NCI-H345 (cell line): Measurements from ENCODE around the gene GOLGA6B.
"Not testable (repeated sequence)": the region's sequence is repeated elsewhere in the genome, so short reads cannot be mapped to it uniquely, and the experiment has no call there.

ENCODE experiments used
- DNase-seq: peaks from one replicate; lab custom pipeline; 2025; lab: John Stamatoyannopoulos, UW

GOLGA6B gene, protein sequence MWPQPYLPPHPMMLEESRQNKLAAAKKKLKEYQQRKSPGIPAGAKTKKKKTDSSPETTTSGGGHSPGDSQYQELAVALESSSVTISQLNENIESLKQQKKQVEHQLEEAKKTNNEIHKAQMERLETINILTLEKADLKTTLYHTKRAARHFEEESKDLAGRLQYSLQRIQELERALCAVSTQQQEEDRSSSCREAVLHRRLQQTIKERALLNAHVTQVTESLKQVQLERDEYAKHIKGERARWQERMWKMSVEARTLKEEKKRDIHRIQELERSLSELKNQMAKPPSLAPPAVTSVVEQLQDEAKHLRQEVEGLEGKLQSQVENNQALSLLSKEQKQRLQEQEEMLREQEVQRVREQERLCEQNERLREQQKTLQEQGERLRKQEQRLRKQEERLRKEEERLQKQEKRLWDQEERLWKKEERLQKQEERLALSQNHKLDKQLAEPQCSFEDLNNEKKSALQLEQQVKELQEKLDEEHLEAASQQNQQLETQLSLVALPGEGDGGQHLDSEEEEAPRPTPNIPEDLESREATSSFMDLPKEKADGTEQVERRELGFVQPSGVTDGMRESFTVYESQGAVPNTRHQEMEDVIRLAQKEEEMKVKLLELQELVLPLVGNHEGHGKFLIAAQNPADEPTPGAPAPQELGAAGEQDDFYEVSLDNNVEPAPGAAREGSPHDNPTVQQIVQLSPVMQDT

DNA sequence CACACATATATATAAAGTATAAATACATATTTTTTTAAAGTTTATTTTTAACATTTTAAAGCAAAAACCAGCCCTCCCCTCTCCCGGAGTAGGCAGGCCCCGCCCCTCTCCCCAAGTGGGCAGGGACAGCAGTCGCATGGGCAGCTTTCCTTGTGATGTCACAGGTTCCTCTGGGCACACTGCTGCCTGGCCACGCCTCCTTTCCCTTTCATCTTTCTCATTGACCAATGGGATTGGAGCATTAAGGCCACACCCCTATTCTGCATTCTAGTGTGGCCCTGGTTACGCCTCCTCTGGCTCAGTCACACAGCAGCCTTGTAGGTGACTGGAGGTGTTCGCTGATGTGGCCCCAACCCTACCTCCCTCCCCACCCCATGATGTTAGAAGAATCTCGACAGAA lies at the start of gene GOLGA6B:
GOLGA6B (plus strand) TSS at position 301 of the 400 bp plus-strand sequence; CDS start at position 342, 41 bp downstream.
- DNase-seq = not testable (repeated sequence)

DNA sequence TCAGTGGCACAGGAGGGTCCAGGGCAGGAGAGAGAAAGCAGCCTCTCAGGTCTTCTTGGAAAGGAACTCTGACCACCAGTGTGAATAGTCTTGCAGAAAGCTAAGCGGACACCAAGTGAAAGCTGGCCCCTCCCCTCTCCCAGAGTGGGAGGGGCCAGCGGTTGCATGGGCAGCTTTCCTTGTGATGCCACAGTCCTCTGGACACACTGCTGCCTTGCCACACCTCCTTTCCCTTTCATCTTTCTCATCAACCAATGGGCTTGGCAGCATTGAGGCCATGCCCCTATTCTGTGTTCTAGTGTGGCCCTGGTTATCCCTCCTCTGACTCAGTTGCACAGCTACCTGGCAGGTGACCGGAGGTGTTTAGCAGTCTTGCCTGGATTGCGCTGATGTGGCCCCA lies 49.7 kb upstream of the GOLGA6B start:
- DNase-seq = no peak

- DNase-seq = not testable (repeated sequence)
Observed at GRCh38 chr15:72608084-72608483, 46.4 kb upstream of the GOLGA6B start.

DNA sequence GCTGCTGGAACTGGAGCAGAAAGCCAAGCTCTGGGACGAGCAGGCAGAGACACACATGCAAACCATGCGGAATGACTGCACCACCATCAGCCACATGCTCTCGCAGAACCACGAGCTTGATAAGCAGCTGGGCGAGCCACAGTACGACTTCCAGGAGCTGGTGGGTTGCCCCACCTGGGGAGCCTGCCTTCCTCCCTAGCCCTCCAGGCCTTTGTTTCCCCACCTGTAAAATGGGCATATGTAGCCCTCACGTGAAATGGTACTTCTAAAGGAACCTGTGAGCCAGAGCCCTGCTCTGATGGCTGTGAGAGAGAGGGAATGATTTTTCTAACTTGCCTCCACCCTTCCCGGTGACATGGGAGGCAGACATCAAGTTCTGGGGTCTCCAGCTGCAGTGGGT lies 44.6 kb upstream of the GOLGA6B start:
- no peak for DNase-seq

DNA sequence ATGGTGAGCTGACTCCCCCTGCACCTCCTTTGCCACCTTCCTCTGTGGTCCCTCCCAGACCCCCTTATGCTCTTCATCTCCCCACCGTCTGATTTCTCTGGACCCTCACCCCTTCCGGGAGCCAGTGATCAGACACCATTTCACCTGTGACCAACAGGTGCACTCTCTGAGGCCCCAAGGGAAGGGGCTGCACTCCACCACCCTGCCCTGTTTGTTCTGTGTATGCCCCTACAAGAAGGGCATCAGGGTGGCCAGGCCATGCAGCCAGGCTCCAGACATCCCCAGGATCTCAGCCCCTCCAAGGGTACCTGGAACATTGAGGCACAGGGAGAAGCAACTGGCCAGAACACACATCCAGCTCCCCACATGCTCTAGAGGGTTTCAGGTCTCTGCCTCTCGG lies 42.2 kb upstream of the GOLGA6B start:
- DNase-seq = not testable (repeated sequence)

- peak; percentile 12 for DNase-seq
Observed at GRCh38 chr15:72614810-72615532, 39.5 kb upstream of the GOLGA6B start.

GRCh38 chr15:72615533-72616233 lies 38.8 kb upstream of the GOLGA6B start:
- peak; percentile 49 for DNase-seq

GRCh38 chr15:72616491-72617210 lies 37.8 kb upstream of the GOLGA6B start:
- DNase-seq = no peak

DNA sequence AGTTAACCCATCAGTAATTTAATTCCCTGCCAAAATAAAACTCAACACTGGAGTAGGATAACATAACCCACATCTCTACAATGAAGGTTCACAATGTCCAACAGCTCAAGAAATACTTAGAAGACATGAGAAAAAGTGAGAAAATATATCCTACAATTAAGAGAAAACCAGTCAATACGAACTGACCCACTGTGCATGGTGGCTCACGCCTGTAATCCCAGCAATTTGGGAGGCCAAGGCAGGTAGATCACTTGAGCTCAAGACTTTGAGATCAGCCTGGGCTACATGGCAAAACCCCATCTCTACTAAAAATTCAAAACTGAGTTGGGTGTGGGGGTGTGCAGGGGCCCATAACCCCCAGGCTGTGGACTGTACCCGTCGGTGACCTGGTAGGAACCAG lies 30.6 kb upstream of the GOLGA6B start:
- not testable (repeated sequence) for DNase-seq

GRCh38 chr15:72626153-72626552 lies 28.3 kb upstream of the GOLGA6B start:
- DNase-seq = not testable (repeated sequence)

GRCh38 chr15:72628249-72629067 lies 26.0 kb upstream of the GOLGA6B start:
- DNase-seq = not testable (repeated sequence)

GRCh38 chr15:72629068-72629570 lies 25.4 kb upstream of the GOLGA6B start:
- not testable (repeated sequence) for DNase-seq

- DNase-seq = not testable (repeated sequence)
Observed at GRCh38 chr15:72636519-72637282, 17.8 kb upstream of the GOLGA6B start.

GRCh38 chr15:72639759-72640483 lies 14.6 kb upstream of the GOLGA6B start:
- DNase-seq = not testable (repeated sequence)

- DNase-seq = not testable (repeated sequence)
Observed at GRCh38 chr15:72642271-72642670, 12.2 kb upstream of the GOLGA6B start.

DNA sequence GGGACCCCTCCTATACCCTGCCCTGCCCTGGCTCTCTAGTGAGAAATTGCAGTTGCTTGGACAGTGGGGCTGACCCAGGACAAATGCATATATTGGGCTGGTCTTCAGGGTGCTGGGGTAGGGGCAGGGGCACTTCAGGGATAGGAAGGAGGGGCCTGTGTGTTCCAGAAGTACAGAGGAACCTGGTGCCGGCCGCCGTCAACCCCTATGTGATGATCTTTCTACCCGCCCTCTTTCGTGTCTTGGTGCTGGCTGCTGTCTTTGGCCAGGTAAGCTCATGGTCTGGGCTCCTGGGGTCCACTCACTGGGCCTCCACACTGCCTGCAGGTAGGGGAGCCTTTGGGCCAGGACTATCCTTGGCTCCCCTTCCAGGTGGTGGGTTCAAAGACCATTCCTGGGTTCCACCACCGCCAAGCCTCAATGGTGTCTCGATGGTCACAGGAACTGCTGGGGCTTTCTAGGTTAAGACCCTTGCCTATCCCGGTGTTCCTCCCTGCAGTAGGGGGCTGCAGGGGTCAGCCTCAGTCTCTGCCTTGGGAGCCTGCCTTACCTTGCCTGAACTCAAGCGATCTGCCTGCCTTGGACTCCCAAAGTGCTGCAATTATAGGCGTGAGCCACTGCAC lies 5.8 kb upstream of the GOLGA6B start:
- DNase-seq = not testable (repeated sequence)

DNA sequence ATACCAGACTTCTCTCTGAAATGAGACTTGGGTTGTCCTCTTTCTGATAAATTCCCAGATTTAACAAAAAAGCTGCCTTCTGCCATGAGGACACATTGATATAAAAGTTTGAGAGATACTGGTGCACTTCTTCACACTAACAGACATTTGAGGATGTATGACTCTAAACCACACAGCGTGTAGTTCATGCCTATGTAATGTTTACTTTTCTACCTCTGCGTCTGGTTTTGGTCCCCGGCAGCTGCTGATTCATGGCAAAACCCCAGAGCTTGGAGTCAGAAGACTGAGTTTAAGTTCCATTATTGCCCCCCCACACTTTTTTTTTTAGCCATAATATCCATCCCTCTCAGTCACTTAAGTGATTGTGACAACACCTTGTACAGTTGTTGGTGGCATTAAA lies 1.5 kb downstream of the GOLGA6B start:
- DNase-seq = not testable (repeated sequence)

GRCh38 chr15:72661081-72661480 lies 6.6 kb downstream of the GOLGA6B start:
- not testable (repeated sequence) for DNase-seq
